K562 (cell line): ENCODE data around the gene ZCCHC14. TPM values are rescaled to one million over a fixed set of nuclear protein-coding genes. Genes with fewer than 3 reads are reported as not detected.

Experiments used
- ETV6 ChIP-seq, 3 experiments: fragments of 150-350 bp in 1 of 3; sonication (generic) in 1 of 3; formaldehyde crosslinking in 1 of 3; IDR thresholded peaks; 2 replicates each; pipeline versions ENCODE4 v1.6.1 to v1.8.0; 2014 to 2022; ENCODE audit warnings: borderline replicate concordance in 2 of 3, low read depth in 2 of 3, antibody characterized with exemption in 1 of 3, low read length in 1 of 3, mild to moderate bottlenecking in 1 of 3, missing genetic modification reagents in 1 of 3
- FOXJ3 ChIP-seq: sonication (generic); formaldehyde crosslinking; IDR thresholded peaks from 2 replicates; pipeline ENCODE4 v1.4.0; 2020; ENCODE audit warnings: mild to moderate bottlenecking, missing genetic modification reagents
- HDGF ChIP-seq: fragments of 450-650 bp; IDR thresholded peaks from 2 replicates; pipeline ENCODE4 v1.6.1; 2016
- HOXB6 ChIP-seq: fragments of 250-450 bp; sonication (Bioruptor Pico); IDR thresholded peaks from 2 replicates; pipeline ENCODE4 v1.5.1; 2022; ENCODE audit warnings: mild to moderate bottlenecking, borderline replicate concordance
- NCOA6 ChIP-seq: fragments of 450-650 bp; IDR thresholded peaks from 2 replicates; pipeline ENCODE4 v1.6.1; 2017; ENCODE audit warnings: mild to moderate bottlenecking
- ZNF140 ChIP-seq: fragments of 250-450 bp; sonication (Bioruptor Pico); IDR thresholded peaks from 2 replicates; pipeline ENCODE4 v1.8.0; 2021; ENCODE audit warnings: moderate library complexity, mild to moderate bottlenecking, inconsistent platforms
- ZNF785 ChIP-seq: fragments of 250-450 bp; sonication (Bioruptor Pico); IDR thresholded peaks from 2 replicates; pipeline ENCODE4 v1.4.0; 2020; ENCODE audit warnings: mild to moderate bottlenecking
- polyA plus RNA-seq, 8 experiments: library from polyadenylated mRNA; depleted of rRNA in 4 of 8; stranded (reverse) in 5 of 8; unstranded in 3 of 8; fragments of >200 nt; fragmentation: Nextera tagmentation in 2 of 8; fragmentation: Illumina TruSeq in 1 of 8; extraction: Ambion mirVana in 2 of 8; extraction: Trizol in 1 of 8; gene quantifications; 2 replicates each; pipeline versions ENCODE4 v1.2.1 to v1.2.3, GENCODE V29; 2011 to 2014; ENCODE audit warnings: inconsistent platforms in 1 of 8, missing spikeins in 1 of 8
- total RNA-seq, 7 experiments: library from RNA; depleted of rRNA in 6 of 7; stranded (reverse); fragments of >200 nt in 6 of 7; fragmentation: Illumina TruSeq in 2 of 7; extraction: Trizol in 2 of 7; gene quantifications; 2 replicates each; pipeline versions ENCODE4 v1.2.1 to v1.2.3, GENCODE V29; 2011 to 2021; ENCODE audit warnings: low replicate concordance in 1 of 7
- TF ChIP-seq, protein P1 (sequence below): sonication (generic); formaldehyde crosslinking; IDR thresholded peaks from 2 replicates; pipeline ENCODE4 v1.8.1; 2023; ENCODE audit warnings: mild to moderate bottlenecking, missing genetic modification reagents
- TF ChIP-seq, protein P2 (sequence below): sonication (generic); formaldehyde crosslinking; IDR thresholded peaks from 2 replicates; pipeline ENCODE4 v1.8.0; 2022; ENCODE audit warnings: mild to moderate bottlenecking, missing genetic modification reagents
- TF ChIP-seq, protein P3 (sequence below), 2 experiments: fragments of 450-650 bp in 1 of 2; sonication (generic) in 1 of 2; formaldehyde crosslinking in 1 of 2; IDR thresholded peaks; 2 replicates each; pipeline versions ENCODE4 v1.7.1 to v1.9.0; 2016 to 2022; ENCODE audit warnings: inconsistent platforms in 1 of 2, mild to moderate bottlenecking in 1 of 2, missing genetic modification reagents in 1 of 2
- TF ChIP-seq, protein P4 (sequence below): sonication (generic); formaldehyde crosslinking; IDR thresholded peaks from 2 replicates; pipeline ENCODE4 v1.9.0; 2022; ENCODE audit warnings: mild to moderate bottlenecking, missing genetic modification reagents

Gene ZCCHC14
- total and polyA plus RNA-seq, 9 of the 15 experiments (the other 6 are each of a cell fraction or from before 2014, with no cell fraction given): 1.5 to 12.4 (median 2.9) TPM

DNA sequence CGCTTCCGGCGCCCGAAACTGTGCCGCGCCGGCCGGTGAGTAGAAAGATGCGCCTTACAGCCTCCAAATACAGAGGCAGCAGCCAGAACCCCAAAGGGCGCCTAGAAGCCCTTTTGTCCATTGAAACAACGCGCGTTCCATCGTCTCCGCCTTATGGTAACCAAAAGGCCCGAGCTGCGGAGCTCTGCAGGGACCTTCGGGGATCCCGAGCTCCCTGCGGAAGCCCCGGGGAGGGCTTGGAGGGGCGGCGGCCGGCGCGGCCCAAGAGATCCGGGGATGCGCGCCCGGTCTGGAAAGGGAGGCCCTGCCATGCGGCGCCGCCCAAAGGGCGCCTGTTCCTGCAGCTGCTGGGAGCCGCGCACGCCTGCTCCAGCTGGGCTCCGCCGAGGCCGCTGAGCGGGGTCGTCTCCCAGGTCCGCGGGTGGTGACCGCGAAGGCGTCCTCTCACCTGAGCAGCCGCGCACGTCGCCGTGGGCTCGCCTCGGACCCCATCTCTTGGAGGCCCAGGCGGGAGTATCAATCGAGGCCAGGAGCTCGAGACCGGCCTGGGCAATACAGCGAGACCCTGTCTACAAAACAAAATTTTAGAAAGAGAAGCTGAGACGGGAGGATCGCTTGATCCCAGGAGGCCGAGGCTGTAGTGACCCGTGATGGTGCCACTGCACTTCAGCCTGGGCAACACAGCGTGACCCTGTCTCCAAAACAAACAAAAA, 108.5 kb downstream of the ZCCHC14 start (continued):
- TF ChIP-seq, protein P1, sequence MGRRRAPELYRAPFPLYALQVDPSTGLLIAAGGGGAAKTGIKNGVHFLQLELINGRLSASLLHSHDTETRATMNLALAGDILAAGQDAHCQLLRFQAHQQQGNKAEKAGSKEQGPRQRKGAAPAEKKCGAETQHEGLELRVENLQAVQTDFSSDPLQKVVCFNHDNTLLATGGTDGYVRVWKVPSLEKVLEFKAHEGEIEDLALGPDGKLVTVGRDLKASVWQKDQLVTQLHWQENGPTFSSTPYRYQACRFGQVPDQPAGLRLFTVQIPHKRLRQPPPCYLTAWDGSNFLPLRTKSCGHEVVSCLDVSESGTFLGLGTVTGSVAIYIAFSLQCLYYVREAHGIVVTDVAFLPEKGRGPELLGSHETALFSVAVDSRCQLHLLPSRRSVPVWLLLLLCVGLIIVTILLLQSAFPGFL: no peak; the same call in 1 of the 2 replicates
- TF ChIP-seq, protein P2, sequence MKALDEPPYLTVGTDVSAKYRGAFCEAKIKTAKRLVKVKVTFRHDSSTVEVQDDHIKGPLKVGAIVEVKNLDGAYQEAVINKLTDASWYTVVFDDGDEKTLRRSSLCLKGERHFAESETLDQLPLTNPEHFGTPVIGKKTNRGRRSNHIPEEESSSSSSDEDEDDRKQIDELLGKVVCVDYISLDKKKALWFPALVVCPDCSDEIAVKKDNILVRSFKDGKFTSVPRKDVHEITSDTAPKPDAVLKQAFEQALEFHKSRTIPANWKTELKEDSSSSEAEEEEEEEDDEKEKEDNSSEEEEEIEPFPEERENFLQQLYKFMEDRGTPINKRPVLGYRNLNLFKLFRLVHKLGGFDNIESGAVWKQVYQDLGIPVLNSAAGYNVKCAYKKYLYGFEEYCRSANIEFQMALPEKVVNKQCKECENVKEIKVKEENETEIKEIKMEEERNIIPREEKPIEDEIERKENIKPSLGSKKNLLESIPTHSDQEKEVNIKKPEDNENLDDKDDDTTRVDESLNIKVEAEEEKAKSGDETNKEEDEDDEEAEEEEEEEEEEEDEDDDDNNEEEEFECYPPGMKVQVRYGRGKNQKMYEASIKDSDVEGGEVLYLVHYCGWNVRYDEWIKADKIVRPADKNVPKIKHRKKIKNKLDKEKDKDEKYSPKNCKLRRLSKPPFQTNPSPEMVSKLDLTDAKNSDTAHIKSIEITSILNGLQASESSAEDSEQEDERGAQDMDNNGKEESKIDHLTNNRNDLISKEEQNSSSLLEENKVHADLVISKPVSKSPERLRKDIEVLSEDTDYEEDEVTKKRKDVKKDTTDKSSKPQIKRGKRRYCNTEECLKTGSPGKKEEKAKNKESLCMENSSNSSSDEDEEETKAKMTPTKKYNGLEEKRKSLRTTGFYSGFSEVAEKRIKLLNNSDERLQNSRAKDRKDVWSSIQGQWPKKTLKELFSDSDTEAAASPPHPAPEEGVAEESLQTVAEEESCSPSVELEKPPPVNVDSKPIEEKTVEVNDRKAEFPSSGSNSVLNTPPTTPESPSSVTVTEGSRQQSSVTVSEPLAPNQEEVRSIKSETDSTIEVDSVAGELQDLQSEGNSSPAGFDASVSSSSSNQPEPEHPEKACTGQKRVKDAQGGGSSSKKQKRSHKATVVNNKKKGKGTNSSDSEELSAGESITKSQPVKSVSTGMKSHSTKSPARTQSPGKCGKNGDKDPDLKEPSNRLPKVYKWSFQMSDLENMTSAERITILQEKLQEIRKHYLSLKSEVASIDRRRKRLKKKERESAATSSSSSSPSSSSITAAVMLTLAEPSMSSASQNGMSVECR (CRISPR knock-in tag): peak; percentile 3; the same call in 1 of the 2 replicates
- TF ChIP-seq, protein P3, sequence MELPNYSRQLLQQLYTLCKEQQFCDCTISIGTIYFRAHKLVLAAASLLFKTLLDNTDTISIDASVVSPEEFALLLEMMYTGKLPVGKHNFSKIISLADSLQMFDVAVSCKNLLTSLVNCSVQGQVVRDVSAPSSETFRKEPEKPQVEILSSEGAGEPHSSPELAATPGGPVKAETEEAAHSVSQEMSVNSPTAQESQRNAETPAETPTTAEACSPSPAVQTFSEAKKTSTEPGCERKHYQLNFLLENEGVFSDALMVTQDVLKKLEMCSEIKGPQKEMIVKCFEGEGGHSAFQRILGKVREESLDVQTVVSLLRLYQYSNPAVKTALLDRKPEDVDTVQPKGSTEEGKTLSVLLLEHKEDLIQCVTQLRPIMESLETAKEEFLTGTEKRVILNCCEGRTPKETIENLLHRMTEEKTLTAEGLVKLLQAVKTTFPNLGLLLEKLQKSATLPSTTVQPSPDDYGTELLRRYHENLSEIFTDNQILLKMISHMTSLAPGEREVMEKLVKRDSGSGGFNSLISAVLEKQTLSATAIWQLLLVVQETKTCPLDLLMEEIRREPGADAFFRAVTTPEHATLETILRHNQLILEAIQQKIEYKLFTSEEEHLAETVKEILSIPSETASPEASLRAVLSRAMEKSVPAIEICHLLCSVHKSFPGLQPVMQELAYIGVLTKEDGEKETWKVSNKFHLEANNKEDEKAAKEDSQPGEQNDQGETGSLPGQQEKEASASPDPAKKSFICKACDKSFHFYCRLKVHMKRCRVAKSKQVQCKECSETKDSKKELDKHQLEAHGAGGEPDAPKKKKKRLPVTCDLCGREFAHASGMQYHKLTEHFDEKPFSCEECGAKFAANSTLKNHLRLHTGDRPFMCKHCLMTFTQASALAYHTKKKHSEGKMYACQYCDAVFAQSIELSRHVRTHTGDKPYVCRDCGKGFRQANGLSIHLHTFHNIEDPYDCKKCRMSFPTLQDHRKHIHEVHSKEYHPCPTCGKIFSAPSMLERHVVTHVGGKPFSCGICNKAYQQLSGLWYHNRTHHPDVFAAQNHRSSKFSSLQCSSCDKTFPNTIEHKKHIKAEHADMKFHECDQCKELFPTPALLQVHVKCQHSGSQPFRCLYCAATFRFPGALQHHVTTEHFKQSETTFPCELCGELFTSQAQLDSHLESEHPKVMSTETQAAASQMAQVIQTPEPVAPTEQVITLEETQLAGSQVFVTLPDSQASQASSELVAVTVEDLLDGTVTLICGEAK (IDR thresholded peaks at IDR 0.05): peak; percentile 16
- TF ChIP-seq, protein P3 (CRISPR knock-in tag; IDR thresholded peaks at IDR 0.05): no peak
- TF ChIP-seq FOXJ3 (CRISPR knock-in tag) (no peak), NCOA6 (no peak), ZNF140 (CRISPR knock-in tag) (no peak), HOXB6 (CRISPR knock-in tag) (no peak), HDGF (no peak), ZNF785 (CRISPR knock-in tag) (no peak), ETV6 (IDR thresholded peaks at IDR 0.05; ENCODE audit: borderline replicate concordance in 1 of 2, low read depth in 2 of 2, low read length in 1 of 2) (no peak), ETV6 (CRISPR knock-in tag; IDR thresholded peaks at IDR 0.05; ENCODE audit: borderline replicate concordance) (no peak)
- TF ChIP-seq, protein P4, sequence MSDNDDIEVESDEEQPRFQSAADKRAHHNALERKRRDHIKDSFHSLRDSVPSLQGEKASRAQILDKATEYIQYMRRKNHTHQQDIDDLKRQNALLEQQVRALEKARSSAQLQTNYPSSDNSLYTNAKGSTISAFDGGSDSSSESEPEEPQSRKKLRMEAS (CRISPR knock-in tag): peak; percentile 77
